ENCODE data around the gene ZNF195. TPM values are rescaled to one million over a fixed set of nuclear protein-coding genes. Genes with fewer than 3 reads are reported as not detected.
"Not testable (repeated sequence)": the region's sequence is repeated elsewhere in the genome, so short reads cannot be mapped to it uniquely, and the experiment has no call there.

The ZNF195 gene
- total RNA-seq, 1 experiment from 2014 or later: 50.8 TPM

DNA sequence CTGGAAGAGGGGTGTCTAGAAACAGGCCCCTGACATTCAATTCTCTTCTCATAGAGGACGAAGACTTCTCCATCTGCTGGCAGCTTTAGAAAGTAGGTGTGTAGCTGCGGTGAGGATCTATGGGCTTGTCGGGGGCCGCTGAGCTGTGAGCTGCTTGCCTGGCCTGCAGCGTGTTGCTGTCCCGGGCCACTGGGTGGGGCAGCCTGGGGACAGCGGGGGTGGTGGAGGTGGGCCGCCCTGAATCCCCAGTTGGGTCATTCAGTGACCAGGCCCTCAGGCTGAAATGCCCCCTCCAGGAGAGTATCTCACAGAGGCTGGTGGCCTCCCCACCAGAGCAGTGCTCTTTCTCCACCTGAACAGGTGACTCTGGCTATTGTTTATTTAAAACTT lies 23.9 kb upstream of the ZNF195 start:
- not testable (repeated sequence) for DNase-seq (ENCODE audit: low spot score)

GRCh38 chr11:3402181-3402860 lies 23.4 kb upstream of the ZNF195 start:
- DNase-seq (ENCODE audit: low spot score): not testable (repeated sequence)

DNA sequence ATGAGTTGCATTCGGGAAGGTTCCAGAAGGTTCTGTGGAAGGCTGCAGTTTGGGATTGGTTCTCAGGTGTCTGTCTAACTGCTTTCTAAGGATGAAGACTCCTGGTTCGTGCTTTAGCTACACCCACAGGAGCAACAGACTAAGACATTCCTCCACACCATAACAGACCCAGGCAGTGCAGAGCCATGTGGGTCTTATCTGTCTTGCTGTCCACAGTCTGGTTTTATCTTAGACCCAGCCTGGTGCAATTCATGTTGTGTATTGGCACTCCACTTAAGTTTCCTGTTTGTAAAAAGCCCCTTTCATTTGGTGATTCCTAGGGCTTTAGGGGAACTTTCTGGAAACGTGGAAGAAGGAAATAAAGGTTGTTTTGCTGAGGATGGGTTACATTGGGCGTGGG lies 22.1 kb upstream of the ZNF195 start:
- not testable (repeated sequence) for DNase-seq (ENCODE audit: low spot score)

DNA sequence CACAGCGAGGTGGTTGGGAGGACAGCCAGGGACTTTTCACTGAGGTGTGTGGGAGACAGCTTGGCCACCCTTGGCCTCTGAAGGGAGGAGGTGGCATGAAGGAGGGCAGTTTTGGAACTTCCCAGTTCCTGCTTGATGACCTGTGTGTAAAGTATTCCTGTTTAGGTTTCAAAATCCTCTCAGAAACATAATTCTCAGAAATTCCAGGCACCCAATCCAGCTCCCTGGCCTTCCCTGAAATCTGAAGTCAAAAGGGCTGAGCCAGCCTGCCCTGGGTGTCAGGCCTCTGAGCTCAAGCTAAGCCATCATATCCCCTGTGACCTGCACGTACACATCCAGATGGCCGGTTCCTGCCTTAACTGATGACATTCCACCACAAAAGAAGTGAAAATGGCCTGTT lies 19.6 kb upstream of the ZNF195 start:
- DNase-seq (ENCODE audit: low spot score): not testable (repeated sequence)

- DNase-seq (ENCODE audit: low spot score): not testable (repeated sequence)
These were observed 19.2 kb upstream of the ZNF195 start for GRCh38 chr11:3398106-3398505.

GRCh38 chr11:3397210-3397609 lies 18.3 kb upstream of the ZNF195 start:
- not testable (repeated sequence) for DNase-seq (ENCODE audit: low spot score)

DNA sequence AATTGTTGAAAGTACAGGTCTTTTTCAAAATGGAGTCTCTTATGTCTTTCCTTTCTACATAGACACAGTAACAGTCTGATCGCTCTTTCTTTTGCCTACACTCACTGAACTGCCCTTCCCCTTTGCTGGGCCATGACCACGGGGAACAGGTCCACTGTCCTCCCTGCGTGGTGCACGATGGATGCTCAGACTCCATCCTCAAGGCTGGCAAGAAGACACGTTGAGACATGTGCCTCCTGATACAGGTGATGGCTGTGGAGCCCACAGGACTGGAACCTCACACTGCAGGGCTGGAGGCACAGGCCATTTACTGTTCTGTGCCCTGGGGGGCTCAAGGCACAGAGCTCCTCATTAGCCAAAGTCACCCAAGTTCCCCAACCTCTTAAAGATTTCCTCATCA lies 16.5 kb upstream of the ZNF195 start:
- DNase-seq (ENCODE audit: low spot score): not testable (repeated sequence)

GRCh38 chr11:3394956-3395355 lies 16.0 kb upstream of the ZNF195 start:
- not testable (repeated sequence) for DNase-seq (ENCODE audit: low spot score)

- DNase-seq (ENCODE audit: low spot score): not testable (repeated sequence)
These were observed 14.5 kb upstream of the ZNF195 start for GRCh38 chr11:3393450-3393849.

- no peak for DNase-seq (ENCODE audit: low spot score)
These were observed 3.8 kb upstream of the ZNF195 start for GRCh38 chr11:3382613-3383285.

DNA sequence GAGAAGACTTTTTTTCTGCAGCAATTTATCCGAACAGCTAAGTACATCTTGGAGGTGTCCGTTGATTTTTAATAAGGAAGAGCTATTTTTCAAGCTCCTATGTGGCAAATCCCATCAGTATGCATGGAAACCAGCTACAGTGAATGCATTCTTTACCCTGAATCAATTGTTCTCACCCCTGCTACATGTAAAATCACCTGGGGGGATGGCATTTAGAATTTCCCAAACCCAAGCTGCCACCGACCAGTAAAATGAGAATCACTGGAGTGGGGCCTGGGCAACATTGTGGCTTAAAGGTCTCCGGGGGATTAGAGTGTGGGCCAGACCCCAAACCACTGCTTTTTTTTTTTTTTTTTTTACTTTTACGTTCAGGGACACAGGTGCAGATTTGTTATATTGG lies 2.8 kb upstream of the ZNF195 start:
- DNase-seq (ENCODE audit: low spot score): no peak

DNA sequence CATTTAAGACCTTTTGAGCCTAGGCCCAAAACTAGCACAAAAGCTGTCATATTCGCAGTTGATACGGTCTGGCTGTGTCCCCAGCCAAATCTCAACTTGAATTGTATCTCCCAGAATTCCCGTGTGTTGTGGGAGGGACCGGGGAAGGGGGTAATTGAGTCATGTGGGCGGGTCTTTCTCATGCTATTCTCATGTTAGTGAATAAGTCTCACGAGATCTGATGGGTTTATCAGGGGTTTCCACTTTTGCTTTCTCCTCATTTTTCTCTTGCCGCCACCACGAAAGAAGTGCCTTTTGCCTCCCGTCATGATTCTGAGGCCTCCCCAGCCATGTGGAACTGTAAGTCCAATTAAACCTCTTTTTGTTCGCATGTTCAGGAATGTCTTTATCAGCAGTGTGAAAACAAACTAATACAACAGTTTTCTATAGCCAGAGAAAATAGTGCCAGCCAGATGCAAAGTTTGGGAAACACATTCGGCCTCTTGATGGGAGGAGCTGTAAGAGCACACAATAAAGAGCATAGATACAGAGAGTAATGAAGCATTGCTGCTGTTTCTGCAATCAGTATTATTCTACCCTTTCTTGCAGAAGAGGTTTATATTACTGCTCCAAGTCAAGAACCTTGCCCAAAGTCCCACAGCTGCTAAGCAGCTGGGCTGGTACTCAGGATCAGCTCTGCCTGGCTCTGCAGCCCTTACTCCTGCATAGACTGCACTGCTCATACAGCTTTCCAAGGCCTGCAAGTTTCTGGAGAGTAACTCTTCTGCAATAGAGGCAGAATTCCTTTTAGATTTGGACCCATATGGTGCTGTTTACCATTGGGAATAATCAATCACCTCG lies 2.0 kb upstream of the ZNF195 start:
- DNase-seq (ENCODE audit: low spot score): no peak

DNA sequence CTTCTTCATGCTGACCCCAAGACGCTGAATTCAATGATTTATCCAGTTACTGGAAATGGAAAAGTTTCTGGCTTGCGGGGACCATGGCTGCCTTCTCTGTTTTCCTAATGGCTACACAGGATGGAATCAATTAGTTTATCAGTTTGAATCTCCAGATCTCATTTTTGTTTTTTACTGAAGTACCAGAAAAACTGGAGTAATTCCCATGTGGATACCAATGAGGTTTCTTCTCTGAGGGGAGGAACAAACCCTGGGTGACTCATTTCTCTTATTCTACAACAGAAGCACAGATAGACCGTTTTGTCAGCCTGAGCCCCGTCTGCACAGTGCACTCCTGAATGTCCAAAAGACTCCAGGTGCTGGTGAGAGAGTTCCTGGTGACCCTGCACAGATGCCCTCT lies 3.4 kb downstream of the ZNF195 start:
- no peak for DNase-seq (ENCODE audit: low spot score)

- no peak for DNase-seq (ENCODE audit: low spot score)
These were observed 8.6 kb downstream of the ZNF195 start for GRCh38 chr11:3370311-3370870.

DNA sequence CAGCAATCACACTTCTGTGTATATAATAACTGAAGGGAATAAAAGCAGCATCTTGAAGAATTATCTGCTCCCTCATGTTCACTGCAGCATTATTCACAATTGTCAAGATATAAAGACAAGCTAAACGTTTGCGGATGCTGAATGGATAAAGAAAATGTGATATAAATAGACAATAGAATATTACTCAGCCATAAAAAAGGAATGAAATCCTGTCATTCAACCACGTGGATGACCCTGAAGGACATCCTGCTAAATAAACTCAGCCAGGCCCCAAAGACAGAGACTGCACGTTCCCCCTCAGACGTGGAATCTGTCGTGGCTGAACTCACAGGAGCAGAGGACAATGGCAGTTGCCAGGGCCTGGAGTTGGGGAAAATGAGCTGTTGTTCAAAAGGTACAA lies 9.6 kb downstream of the ZNF195 start:
- DNase-seq (ENCODE audit: low spot score): no peak

- DNase-seq (ENCODE audit: low spot score): no peak
These were observed 10.7 kb downstream of the ZNF195 start for GRCh38 chr11:3368199-3368598.

DNA sequence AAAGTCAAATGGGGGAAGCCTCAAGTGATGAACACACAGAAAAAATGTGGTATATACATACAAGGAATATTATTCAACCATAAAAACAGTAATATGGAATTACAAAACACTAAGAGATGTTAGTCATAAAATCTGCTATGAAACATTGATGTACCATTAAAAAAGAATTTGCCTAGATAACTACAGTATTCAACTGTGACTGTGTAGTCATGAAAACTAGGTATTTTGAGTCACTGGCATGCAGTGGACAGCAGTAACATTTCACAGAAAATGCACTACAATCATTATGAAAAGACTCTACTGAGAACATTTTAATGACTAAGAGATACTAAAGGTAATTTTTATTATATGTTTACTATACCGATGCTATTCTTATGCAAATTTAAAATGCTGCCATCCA lies 11.7 kb downstream of the ZNF195 start:
- no peak for DNase-seq (ENCODE audit: low spot score)

- DNase-seq (ENCODE audit: low spot score): no peak
These were observed 19.7 kb downstream of the ZNF195 start for GRCh38 chr11:3359092-3359824.

DNA sequence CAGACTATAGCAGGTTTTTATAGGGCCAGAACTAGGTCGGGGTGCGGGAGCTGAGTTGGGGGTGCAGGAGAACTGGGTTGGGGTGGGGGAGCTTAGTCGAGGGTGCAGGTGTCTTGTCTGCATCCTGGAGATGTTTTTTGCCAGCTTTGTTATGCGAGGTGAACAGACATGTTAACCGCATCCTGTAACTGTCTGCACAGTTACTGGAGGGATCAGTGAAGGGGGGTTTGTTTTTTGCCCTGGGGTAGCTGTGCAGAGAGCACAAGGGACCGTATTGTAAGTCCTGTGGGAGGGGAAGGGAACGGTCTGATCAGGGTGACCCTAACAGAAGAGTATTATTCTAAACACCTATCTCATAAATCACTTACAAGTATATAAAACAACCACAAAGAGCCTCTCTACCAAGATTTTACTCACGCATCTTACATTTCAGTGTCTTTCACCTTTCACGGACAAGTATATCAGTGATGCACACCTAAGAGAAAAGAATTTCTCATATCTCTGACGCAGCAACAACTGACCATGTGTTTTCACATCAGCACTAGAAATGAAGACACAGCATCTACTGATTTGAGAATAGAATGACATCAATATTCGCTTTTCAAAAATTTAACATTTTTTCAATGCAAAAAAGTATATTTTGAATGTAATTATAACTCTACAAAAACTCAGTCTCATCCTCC lies 20.8 kb downstream of the ZNF195 start:
- DNase-seq (ENCODE audit: low spot score): no peak

- DNase-seq (ENCODE audit: low spot score): no peak
These were observed 21.6 kb downstream of the ZNF195 start for GRCh38 chr11:3357302-3357701.

DNA sequence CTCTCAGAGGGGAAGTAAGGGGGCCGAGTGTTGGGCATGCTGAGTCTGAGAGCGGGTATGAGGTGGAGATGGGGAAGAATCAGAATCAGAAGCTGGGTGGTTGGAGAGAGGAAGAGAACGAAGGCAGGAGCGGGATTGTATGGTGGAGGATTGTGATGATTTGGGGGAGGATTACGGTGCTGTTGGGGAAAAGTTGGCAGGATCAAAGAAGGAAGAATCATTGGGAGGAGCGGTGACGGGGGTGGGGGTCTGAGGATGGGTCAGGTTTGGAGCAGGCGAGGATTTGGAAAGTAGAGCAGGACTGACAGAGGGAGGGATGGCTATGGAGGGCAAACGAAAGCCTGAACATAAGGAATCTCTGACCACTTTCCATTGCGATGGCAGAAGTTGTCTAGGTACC lies 22.1 kb downstream of the ZNF195 start:
- DNase-seq (ENCODE audit: low spot score): no peak
